GM23248 (cell line): ENCODE measurements around the gene PROSER1. TPM values are rescaled to one million over a fixed set of nuclear protein-coding genes. Genes with fewer than 3 reads are reported as not detected.
"Not testable (repeated sequence)": the region's sequence is repeated elsewhere in the genome, so short reads cannot be mapped to it uniquely, and the experiment has no call there.

ENCODE experiments used
- DNase-seq: peaks from one replicate; pipeline ENCODE4 v3.0.0-alpha.2; 2015
- H2AFZ ChIP-seq: fragments of 200-600 bp; sonication (generic); 2 replicates; pipeline ENCODE4 v1.6.1; 2016; ENCODE audit warnings: antibody characterized with exemption
- H3F3A ChIP-seq: fragments of 200-600 bp; sonication (generic); 2 replicates; pipeline ENCODE4 v1.6.1; 2016; ENCODE audit warnings: mild to moderate bottlenecking, antibody characterized with exemption, mixed run types; ENCODE audit not compliant: insufficient read depth
- H3K27ac ChIP-seq: fragments of 200-600 bp; sonication (generic); 2 replicates; pipeline ENCODE4 v1.5.1; 2016; ENCODE audit warnings: mild to moderate bottlenecking
- H3K27me3 ChIP-seq: fragments of 200-600 bp; sonication (generic); replicated peaks from 2 replicates; pipeline ENCODE4 v1.6.1; 2016; ENCODE audit warnings: mild to moderate bottlenecking; ENCODE audit not compliant: insufficient read depth
- H3K36me3 ChIP-seq: fragments of 200-600 bp; sonication (generic); 2 replicates; pipeline ENCODE4 v1.6.1; 2016; ENCODE audit warnings: low read depth, mild to moderate bottlenecking
- H3K4me1 ChIP-seq: fragments of 200-600 bp; sonication (generic); 2 replicates; pipeline ENCODE4 v1.6.1; 2016; ENCODE audit warnings: mild to moderate bottlenecking; ENCODE audit not compliant: insufficient read depth
- H3K4me2 ChIP-seq: fragments of 200-600 bp; sonication (generic); one replicate; pipeline ENCODE4 v1.6.1; 2016; ENCODE audit warnings: mild to moderate bottlenecking; ENCODE audit not compliant: unreplicated experiment
- H3K4me3 ChIP-seq: fragments of 200-600 bp; sonication (generic); 2 replicates; pipeline ENCODE4 v1.5.1; 2016; ENCODE audit warnings: mild to moderate bottlenecking
- H3K79me2 ChIP-seq: fragments of 200-600 bp; sonication (generic); 2 replicates; pipeline ENCODE4 v1.6.1; 2016; ENCODE audit warnings: mild to moderate bottlenecking; ENCODE audit not compliant: insufficient read depth
- H3K9ac ChIP-seq: fragments of 200-600 bp; sonication (generic); 2 replicates; pipeline ENCODE4 v1.6.1; 2016; ENCODE audit warnings: mild to moderate bottlenecking
- H3K9me2 ChIP-seq: fragments of 200-600 bp; sonication (generic); 2 replicates; pipeline ENCODE4 v1.6.1; 2016; ENCODE audit warnings: mixed run types, mild to moderate bottlenecking, moderate library complexity; ENCODE audit not compliant: insufficient read depth
- H3K9me3 ChIP-seq: fragments of 200-600 bp; sonication (generic); one replicate; pipeline ENCODE4 v1.6.1; 2017; ENCODE audit warnings: low read depth
- H4K20me1 ChIP-seq: fragments of 200-600 bp; sonication (generic); 2 replicates; pipeline ENCODE4 v1.6.0; 2016; ENCODE audit not compliant: insufficient read depth
- EZH2 ChIP-seq: fragments of 200-600 bp; sonication (generic); IDR thresholded peaks from 2 replicates; pipeline ENCODE4 v1.6.1; 2018; ENCODE audit warnings: antibody characterized with exemption, mild to moderate bottlenecking; ENCODE audit not compliant: insufficient read depth, poor library complexity, severe bottlenecking
- EZH2phosphoT487 ChIP-seq: fragments of 200-600 bp; sonication (generic); IDR thresholded peaks from 2 replicates; pipeline ENCODE4 v1.6.1; 2018; ENCODE audit warnings: antibody characterized with exemption, moderate library complexity, mild to moderate bottlenecking, low read depth; ENCODE audit not compliant: insufficient read depth
- WGBS, 2 experiments: methylation state at CpG; one replicate each; pipeline ENCODE4 v1.1.6; 2015 to 2017; ENCODE audit warnings: low lambda C conversion rate in 2 of 2, low coverage in 1 of 2; ENCODE audit errors: missing lambda C conversion rate in 2 of 2; 5-methylcytosine and 5-hydroxymethylcytosine counted together
- in situ Hi-C: fragments of 300-500 bp; cut with MboI; formaldehyde crosslinking; loops from 2 replicates; pipeline ENCODE4 v1.15.0; 2020
- polyA plus RNA-seq: library from polyadenylated mRNA; unstranded; fragments of >200 nt; fragmentation: Nextera tagmentation; extraction: Ambion mirVana; gene quantifications from 2 replicates; pipeline ENCODE4 v1.2.1, GENCODE V29; 2016
- total RNA-seq: library from RNA; depleted of rRNA; stranded (reverse); fragments of >200 nt; shearing (Covaris generic); gene quantifications from 2 replicates; pipeline ENCODE4 v1.2.3, GENCODE V29; 2014

Gene PROSER1
- total and polyA plus RNA-seq, 2 experiments from 2014 or later: 6.7 to 7.6 TPM

DNA sequence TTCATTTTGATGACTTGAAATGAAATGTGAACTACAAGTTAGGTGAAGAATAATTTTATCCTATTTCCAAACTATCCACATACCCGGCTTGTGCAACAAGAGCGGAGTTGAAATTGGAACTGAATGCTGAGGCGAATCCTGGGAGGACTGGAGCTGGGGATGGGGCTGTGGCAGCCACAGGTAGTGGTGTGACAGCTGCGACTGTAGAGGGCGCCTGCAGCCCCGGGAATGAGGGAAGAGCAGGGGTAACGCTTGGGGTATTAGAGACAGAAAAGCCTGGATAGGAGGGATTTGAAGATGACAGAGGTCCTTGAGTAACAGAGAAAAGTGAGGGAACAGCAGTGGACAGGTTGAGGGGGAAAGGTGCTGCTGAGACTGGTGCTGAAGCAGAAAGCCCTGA is 25.3 kb downstream of the PROSER1 start:
- WGBS, 2 experiments: 92 to 94% methylated on average over 7 of the region's 7 CpGs
- H3K4me2 ChIP-seq: no peak overlapping the region
- H3K79me2 ChIP-seq: no peaks in the 10 kb centered on the region
- no peaks in the 10 kb centered on the region for H3K27me3 ChIP-seq
- no peak overlapping the region for H3K27ac ChIP-seq
- H3K9ac ChIP-seq: no peak overlapping the region
- no peaks in the 10 kb centered on the region for H4K20me1 ChIP-seq
- H2AFZ ChIP-seq: no peak overlapping the region
- no peaks in the 10 kb centered on the region for H3K4me1 ChIP-seq
- H3K4me3 ChIP-seq: no peak overlapping the region
- in situ Hi-C loops: no loop called here
- no peaks in the 10 kb centered on the region for H3K9me2 ChIP-seq
- H3K9me3 ChIP-seq: no peaks in the 10 kb centered on the region
- no peaks in the 10 kb centered on the region for H3F3A ChIP-seq
- TF ChIP-seq EZH2phosphoT487: no peak
- TF ChIP-seq EZH2: no peak
- DNase-seq: no peak
- peaks cover 43% of the 10 kb centered on the region for H3K36me3 ChIP-seq

DNA sequence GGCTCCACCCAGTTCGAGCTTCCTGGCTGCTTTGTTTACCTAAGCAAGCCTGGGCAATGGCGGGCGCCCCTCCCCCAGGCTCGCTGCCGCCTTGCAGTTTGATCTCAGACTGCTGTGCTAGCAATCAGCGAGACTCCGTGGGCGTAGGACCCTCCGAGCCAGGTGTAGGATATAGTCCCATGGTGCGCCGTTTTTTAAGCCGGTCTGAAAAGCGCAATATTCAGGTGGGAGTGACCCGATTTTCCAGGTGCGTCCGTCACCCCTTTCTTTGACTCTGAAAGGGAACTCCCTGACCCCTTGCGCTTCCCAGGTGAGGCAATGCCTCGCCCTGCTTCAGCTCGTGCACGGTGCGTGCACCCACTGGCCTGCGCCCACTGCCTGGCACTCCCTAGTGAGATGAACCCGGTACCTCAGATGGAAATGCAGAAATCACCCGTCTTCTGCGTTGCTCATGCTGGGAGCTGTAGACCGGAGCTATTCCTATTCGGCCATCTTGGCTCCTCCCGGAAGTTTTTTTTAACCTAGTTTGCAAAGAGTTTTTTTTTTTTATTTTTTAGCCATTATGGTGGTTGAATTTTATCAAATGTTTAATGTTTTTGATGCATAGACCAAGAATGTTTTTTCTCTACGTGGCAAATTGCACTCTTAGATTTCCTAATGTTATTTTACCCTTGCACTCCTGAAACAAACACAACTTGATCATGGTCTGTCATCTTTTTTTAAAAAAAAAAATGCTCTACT is 31.3 kb downstream of the PROSER1 start:
- in situ Hi-C loops, H4K20me1 ChIP-seq, H3K9ac ChIP-seq, H3K27ac ChIP-seq, H3K9me3 ChIP-seq, H3K4me1 ChIP-seq, DNase-seq, H3F3A ChIP-seq, H3K9me2 ChIP-seq, H3K27me3 ChIP-seq, H3K4me2 ChIP-seq, H3K4me3 ChIP-seq, H2AFZ ChIP-seq, H3K79me2 ChIP-seq: not testable (repeated sequence)
- 87 to 91% methylated on average over 28 to 29 of the region's 29 CpGs for WGBS, 2 experiments
- H3K36me3 ChIP-seq: peaks cover 22% of the 10 kb centered on the region

GRCh38 chr13:38998739-38999138 is 39.1 kb downstream of the PROSER1 start:
- Histone ChIP-seq H3K9me3 (no peaks in the 10 kb centered on the region), H4K20me1 (no peaks in the 10 kb centered on the region), H3K4me2 (no peak overlapping the region), H3K9ac (no peak overlapping the region), H3K9me2 (no peaks in the 10 kb centered on the region), H3K4me3 (no peak overlapping the region), H3K79me2 (no peaks in the 10 kb centered on the region), H3K36me3 (no peaks in the 10 kb centered on the region), H3K27ac (no peak overlapping the region), H2AFZ (no peak overlapping the region), H3K27me3 (no peaks in the 10 kb centered on the region), H3K4me1 (no peaks in the 10 kb centered on the region), H3F3A (no peaks in the 10 kb centered on the region)
- 17 to 27% methylated on average over 3 of the region's 3 CpGs for WGBS, 2 experiments
- in situ Hi-C loops: no loop called here
- TF ChIP-seq EZH2 (no peak), EZH2phosphoT487 (no peak)
- no peak for DNase-seq

DNA sequence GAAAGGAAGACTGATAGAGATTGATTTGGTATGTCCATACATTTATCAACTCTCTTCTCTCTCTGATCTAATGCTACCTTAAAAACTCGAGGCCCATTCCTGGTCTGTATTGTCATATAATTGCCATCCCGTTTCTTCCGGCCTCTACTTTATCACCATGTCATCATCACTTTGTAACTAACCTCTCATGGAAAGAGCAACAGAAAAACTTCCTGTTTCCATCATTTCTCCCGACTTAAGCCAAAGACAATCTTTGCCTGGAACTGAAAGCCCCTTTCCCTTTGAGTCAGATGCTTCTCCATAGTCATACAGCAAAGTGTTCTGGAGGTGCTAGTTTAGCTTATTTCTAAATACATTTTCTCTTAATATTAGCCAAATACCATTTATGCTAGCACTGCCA is 44.5 kb downstream of the PROSER1 start:
- no peaks in the 10 kb centered on the region for H3F3A ChIP-seq
- H3K27ac ChIP-seq: no peak overlapping the region
- no peak overlapping the region for H3K4me2 ChIP-seq
- H3K9ac ChIP-seq: no peak overlapping the region
- TF ChIP-seq EZH2phosphoT487 (no peak), EZH2 (no peak)
- WGBS, 2 experiments: 32 to 40% methylated on average over 4 of the region's 4 CpGs
- no peaks in the 10 kb centered on the region for H3K36me3 ChIP-seq
- no peaks in the 10 kb centered on the region for H4K20me1 ChIP-seq
- H3K9me2 ChIP-seq: no peaks in the 10 kb centered on the region
- no peaks in the 10 kb centered on the region for H3K9me3 ChIP-seq
- H3K79me2 ChIP-seq: no peaks in the 10 kb centered on the region
- no peaks in the 10 kb centered on the region for H3K4me1 ChIP-seq
- H3K27me3 ChIP-seq: no peaks in the 10 kb centered on the region; the same call in 1 of the 2 replicates
- no peak overlapping the region for H3K4me3 ChIP-seq
- in situ Hi-C loops: no loop called here
- no peak for DNase-seq
- no peak overlapping the region for H2AFZ ChIP-seq

GRCh38 chr13:38990693-38991092 is 47.2 kb downstream of the PROSER1 start, which contains the start of gene STOML3:
Gene STOML3, minus strand, starts transcription at chr13:38990831. Its CDS starts 110 bp downstream, at chr13:38990721.
- H3K4me3 ChIP-seq: no peak within 1 kb of the TSS
- in situ Hi-C loops: no loop called here
- H3F3A ChIP-seq: no peaks in the 10 kb centered on the region
- H3K79me2 ChIP-seq: no peaks in the 10 kb centered on the region
- no peaks in the 10 kb centered on the region for H3K36me3 ChIP-seq
- no peaks in the 10 kb centered on the region for H3K9me2 ChIP-seq
- no peak within 1 kb of the TSS for H3K4me2 ChIP-seq
- H3K4me1 ChIP-seq: no peaks in the 10 kb centered on the region
- H3K9ac ChIP-seq: no peak within 1 kb of the TSS
- TF ChIP-seq EZH2 (no peak), EZH2phosphoT487 (no peak)
- no peak within 1 kb of the TSS for H2AFZ ChIP-seq
- H3K27ac ChIP-seq: no peak within 1 kb of the TSS
- no peaks in the 10 kb centered on the region; the same call in 1 of the 2 replicates for H3K27me3 ChIP-seq
- no peak for DNase-seq
- no peaks in the 10 kb centered on the region for H3K9me3 ChIP-seq
- H4K20me1 ChIP-seq: no peaks in the 10 kb centered on the region
